PC-9 (cell line): ENCODE data around the gene ZNF219.

Experiments
- CTCF ChIP-seq: fragments of 200-600 bp; sonication (generic); conservative IDR thresholded peaks from 2 replicates; pipeline ENCODE4 v1.6.1; 2017; ENCODE audit warnings: mixed run types, antibody characterized with exemption, mild to moderate bottlenecking, moderate library complexity
- EZH2 ChIP-seq: fragments of 200-600 bp; sonication (generic); IDR thresholded peaks from 2 replicates; pipeline ENCODE4 v1.8.0; 2017; ENCODE audit warnings: antibody characterized with exemption, low read depth

GRCh38 chr14:21043974-21044618 lies 54.4 kb downstream of the ZNF219 start:
- TF ChIP-seq CTCF (no peak), EZH2 (no peak)
